ENCODE measurements around the gene BAG2. TPM values are rescaled to one million over a fixed set of nuclear protein-coding genes. Genes with fewer than 3 reads are reported as not detected.
A peak's percentile ranks its signal among the peaks of the same experiment; 100 is the strongest.

BAG2 gene
- total RNA-seq = 1 to 10 TPM; 7.1 to 7.9 TPM

DNA sequence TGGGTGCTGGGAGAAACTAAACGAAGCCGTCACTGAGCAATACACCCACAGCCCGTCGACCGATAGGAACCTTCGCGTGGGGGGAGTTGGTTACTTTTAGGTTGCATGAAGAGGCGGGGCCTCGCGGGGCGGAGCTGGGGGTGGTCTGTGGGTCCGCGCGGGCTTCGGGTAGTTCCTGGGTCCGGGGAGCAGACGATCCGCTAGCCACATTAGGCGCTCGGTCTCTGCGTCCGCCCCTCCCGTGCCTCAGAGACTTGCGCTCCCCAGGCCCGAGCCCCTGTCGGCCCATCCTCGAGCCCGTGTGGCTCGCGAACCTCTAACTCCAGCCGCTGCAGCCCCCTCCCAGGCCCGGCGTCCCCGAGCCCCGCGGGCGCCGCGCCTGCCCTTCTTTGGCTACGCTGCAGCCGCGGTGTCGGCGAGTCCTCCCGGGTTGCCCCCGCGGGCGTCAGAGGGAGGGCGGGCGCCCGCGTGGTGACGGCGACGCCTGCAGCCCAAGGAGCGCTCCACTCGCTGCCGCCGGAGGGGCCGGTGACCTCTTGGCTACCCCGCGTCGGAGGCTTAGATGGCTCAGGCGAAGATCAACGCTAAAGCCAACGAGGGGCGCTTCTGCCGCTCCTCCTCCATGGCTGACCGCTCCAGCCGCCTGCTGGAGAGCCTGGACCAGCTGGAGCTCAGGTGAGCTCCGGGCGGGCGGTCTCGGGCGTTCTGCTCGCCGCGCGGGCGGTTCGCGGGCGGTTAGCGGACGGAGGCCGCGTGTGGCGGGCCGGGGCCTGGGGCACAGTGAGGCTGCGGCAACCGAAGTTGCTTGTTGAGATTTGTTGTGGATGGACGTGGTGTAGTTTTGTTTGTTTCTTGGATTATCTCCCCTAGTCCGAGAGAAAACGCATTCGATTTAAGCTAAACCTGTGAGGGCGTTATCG, at the start of gene BAG2:
TSS of gene BAG2 (plus strand) at position 191 of the 920 bp plus-strand sequence. CDS start at position 563, 372 bp downstream.
- ATAC-seq (peak; percentile 90), DNase-seq (ENCODE audit: low spot score in 2 of 2) (peak; percentile 82 to 90)
- H3K36me3 Mint-ChIP-seq = peaks cover 6 to 9% of the 10 kb centered on the region in 2 donors
- peak within 1 kb of the TSS; percentile 95 for H3K27ac Mint-ChIP-seq
- no peaks in the 10 kb centered on the region for H3K9me3 Mint-ChIP-seq

DNA sequence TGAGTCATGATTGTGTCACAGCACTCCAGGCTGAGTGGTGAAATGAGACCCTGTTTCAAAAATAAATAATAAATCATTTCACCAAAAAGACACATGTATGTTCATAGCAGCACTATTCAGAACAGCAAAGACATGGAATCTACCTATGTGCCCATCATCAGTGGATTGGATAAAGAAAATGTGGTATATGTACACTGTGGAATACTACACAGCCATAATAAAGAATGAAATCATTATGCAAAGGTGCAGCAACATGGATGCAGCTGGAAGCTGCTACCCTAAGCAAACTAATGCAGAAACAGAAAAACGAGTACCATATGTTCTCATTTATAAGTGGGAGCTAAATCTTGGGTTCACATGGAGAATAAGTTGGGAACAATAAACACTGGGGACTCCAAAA, 49.0 kb upstream of the BAG2 start:
- peaks cover 0 to 6% of the 10 kb centered on the region in 2 donors for H3K9me3 Mint-ChIP-seq
- no peak for ATAC-seq
- DNase-seq (ENCODE audit: low spot score in 2 of 2) = no peak
- H3K36me3 Mint-ChIP-seq = peaks cover 16 to 40% of the 10 kb centered on the region in 2 donors
- H3K27ac Mint-ChIP-seq = no peak overlapping the region

DNA sequence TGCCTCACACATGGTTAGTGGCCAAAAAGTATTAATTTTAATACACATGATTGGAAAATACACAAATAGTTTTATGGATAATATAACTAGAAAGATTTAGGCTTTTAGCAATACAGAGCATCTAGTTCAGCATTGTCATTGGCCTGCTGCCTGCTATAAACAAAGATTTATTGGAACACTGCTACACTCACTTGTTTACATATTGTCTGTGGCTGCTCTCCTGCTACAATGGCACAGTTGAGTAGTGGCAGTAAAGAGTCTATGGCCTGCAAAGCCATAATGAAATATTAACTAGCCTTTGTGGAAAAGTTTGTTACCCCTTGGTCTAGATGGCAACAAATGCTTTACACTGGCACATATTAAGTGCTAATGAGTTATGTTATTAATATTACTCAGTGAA, 44.4 kb upstream of the BAG2 start:
- H3K36me3 Mint-ChIP-seq = peaks cover 0 to 12% of the 10 kb centered on the region in 2 donors
- ATAC-seq (no peak), DNase-seq (ENCODE audit: low spot score in 2 of 2) (no peak)
- H3K27ac Mint-ChIP-seq = no peak overlapping the region
- H3K9me3 Mint-ChIP-seq = no peaks in the 10 kb centered on the region

DNA sequence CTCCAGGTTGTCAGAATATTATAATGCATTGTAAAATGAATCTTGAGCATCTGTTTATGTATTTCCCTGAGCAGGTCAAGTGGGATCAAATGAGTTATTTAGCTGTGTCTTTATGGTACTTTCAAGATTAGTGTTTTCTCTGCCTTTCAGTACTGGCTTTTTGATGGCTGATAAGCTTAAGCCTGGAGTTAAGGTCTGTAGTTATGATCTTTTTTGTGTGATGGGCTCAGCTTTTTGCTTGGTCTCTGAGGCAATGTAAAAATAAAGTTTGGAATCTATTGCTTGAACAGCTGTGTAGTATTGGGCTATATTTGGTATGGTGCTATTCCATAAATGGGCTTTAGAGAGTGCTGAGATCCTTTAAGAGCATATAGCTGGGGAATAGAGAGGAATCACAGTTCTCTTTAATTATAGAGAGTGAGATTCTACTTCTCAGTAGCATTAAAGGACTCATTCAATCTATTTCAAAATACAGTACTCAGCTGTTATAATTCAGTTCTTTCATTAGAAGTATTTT, 41.4 kb upstream of the BAG2 start:
- peaks cover 0 to 4% of the 10 kb centered on the region in 2 donors for H3K36me3 Mint-ChIP-seq

DNA sequence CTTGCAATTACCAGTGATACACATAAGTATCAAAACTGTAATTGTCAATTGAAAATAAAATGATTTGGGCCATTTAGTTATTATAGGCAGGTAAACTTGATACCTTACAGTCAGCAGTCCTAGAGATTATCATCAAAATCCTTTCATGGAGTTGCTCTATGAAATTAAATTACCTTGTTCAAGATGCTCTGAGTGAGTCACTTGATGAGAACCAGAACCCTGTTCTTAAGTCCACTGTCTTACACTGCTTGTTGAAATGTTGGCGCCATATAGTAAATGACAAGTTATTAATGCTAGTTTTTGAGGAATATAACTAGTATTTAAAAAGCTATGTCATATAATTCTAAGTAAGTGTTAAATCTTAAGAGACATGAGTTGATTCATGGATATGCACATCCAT, 37.2 kb upstream of the BAG2 start:
- no peak for ATAC-seq
- no peak for DNase-seq (ENCODE audit: low spot score in 2 of 2)
- H3K27ac Mint-ChIP-seq = no peak overlapping the region
- no peaks in the 10 kb centered on the region for H3K9me3 Mint-ChIP-seq
- peaks cover 0 to 16% of the 10 kb centered on the region in 2 donors for H3K36me3 Mint-ChIP-seq

More for the DNA sequence above, 41.4 kb upstream of the BAG2 start:
- H3K27ac Mint-ChIP-seq = no peak overlapping the region
- no peak for DNase-seq (ENCODE audit: low spot score in 2 of 2)
- ATAC-seq = no peak
- no peaks in the 10 kb centered on the region for H3K9me3 Mint-ChIP-seq

DNA sequence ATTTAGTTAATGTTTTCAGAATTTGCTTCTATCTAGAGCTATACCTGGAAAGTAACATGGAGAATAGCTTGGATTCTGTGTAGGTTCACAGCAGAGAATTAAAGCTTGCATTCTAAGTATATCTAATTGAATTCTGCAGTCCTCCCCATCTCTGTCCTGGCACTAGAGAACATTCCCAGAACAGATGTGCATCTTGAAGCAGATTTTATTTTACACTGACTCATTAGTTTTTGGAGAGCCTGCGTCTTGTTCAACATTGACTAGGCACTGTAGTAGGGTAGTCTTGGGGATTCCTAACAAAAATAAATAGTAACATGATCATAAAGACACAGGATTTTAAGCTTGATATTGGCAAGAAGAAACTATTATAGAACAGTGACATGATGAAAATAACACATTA, 36.2 kb upstream of the BAG2 start:
- no peak overlapping the region for H3K27ac Mint-ChIP-seq
- no peaks in the 10 kb centered on the region for H3K9me3 Mint-ChIP-seq
- peaks cover 0 to 16% of the 10 kb centered on the region in 2 donors for H3K36me3 Mint-ChIP-seq
- DNase-seq (ENCODE audit: low spot score in 2 of 2) (no peak), ATAC-seq (no peak)

DNA sequence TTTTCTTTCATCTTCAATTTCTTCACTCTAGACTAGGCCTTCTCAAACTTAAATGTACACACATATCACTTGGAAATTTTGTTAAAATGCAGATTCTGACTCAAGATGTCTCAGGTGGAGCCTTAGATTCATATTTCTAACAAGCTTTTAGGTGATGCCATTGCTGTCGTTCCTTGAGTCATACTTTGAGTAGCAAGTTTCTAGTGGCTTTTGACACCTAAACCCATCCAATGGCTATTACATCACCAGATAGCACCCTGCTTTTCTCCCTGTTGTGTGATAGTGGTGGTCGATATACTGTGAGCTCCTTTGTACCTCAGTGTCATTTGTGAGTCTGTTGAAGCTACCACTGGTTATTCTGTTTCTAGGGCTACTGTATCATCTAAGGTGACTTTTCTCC, 34.8 kb upstream of the BAG2 start:
- peak overlapping the region in 1 of 2 donors; percentile 0 for H3K27ac Mint-ChIP-seq
- DNase-seq (ENCODE audit: low spot score in 2 of 2) (peak in 1 of 2 donors; percentile 10), ATAC-seq (peak; percentile 74 to 97)
- H3K9me3 Mint-ChIP-seq = no peaks in the 10 kb centered on the region
- peaks cover 8 to 23% of the 10 kb centered on the region in 2 donors for H3K36me3 Mint-ChIP-seq

DNA sequence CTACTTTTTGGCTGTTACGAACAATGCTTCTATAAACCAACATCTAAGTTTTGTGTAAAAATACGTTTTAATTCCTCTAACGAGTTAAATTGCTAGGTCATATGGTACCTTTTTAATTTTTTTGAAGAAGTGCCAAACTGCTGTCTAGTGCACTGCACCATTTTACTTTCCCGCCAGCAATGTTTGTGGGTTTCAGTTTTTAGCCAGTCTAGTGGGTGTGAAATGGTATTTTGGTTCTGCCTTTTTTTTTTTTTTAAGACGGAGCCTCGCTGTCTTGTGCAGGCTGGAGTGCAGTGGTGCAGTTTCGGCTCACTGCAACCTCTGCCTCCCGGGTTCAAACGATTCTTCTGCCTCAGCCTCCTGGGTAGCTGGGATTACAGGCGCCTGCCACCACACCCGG, 34.1 kb upstream of the BAG2 start:
- Mint-ChIP-seq H3K27ac (no peak overlapping the region), H3K36me3 (peaks cover 12 to 30% of the 10 kb centered on the region in 2 donors), H3K9me3 (no peaks in the 10 kb centered on the region)
- no peak for DNase-seq (ENCODE audit: low spot score in 2 of 2)
- no peak for ATAC-seq

DNA sequence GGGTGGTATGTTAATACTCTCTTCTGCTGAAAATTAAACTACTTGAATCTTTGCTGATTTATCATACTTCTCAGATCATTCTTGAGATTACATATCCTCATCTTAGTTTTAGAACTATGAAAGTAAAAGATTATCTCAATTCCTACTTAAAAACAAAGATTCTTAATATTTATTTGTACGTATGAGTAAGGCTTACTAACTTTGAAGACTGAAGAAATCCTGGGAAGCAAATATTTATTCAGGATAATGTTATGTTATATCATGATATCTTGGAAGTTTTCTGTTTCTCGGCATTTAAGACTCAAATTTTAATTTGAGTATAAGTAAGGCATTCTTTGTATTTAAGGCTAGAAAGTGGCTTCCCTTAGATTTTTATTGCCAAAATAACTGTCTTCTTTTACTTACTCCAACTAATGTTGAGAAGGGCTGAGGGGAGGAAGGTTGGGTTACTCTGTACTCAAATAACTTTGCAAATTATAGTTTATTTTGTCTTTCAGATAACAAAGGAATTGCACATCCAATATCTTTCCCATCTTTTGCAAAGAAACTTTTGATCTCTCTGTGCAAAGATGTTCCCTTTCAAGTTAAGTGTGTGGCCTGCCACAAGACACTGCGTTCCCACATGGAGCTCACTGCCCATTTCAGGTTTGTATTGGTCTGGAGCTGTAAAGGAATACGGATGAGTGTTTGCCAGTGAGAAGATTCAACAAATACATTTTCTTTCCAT, 30.5 kb upstream of the BAG2 start:
- Mint-ChIP-seq H3K9me3 (no peaks in the 10 kb centered on the region), H3K36me3 (peaks cover 12 to 45% of the 10 kb centered on the region in 2 donors), H3K27ac (peak overlapping the region in 1 of 2 donors; percentile 3)
- DNase-seq (ENCODE audit: low spot score in 2 of 2) (no peak), ATAC-seq (no peak)

DNA sequence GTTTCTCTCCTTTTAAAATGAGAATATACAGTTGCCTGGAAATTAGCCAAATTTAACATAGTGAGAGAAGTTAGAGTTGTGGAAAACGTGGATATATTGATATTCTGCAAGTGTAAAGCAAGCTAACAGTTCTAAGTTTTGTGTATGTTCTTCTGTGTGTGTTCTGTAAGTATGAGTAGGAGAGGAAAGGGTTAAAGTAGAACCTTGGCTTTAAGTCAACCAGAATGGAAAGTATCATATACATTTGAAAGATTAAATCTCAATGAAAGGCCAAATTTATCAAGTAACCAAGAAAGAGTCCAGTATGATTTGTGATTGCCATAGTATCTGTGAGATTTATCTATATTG, 30.0 kb upstream of the BAG2 start:
- Mint-ChIP-seq H3K9me3 (no peaks in the 10 kb centered on the region), H3K36me3 (peaks cover 12 to 45% of the 10 kb centered on the region in 2 donors), H3K27ac (peak overlapping the region in 1 of 2 donors; percentile 3)
- ATAC-seq = no peak
- DNase-seq (ENCODE audit: low spot score in 2 of 2) = no peak

DNA sequence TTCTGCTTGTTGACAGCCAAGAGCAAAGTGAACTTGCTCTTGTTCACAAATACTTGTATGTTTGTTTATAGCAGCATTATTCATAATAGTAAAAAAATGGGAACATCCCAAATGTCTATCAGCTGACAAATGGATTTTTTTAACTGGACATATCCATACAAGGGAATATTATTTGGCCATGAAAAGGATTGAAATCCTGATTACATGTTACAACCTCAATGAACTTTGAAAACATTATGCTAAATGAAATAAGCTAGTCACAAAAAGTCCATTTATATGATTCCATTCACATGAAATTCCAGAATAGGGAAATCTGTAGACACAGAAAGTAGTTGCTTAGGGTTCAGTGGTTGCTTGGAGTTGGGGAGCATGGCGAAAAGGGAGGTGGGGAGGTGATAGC, 28.4 kb upstream of the BAG2 start:
- no peak overlapping the region for H3K27ac Mint-ChIP-seq
- H3K9me3 Mint-ChIP-seq = no peaks in the 10 kb centered on the region
- no peak for DNase-seq (ENCODE audit: low spot score in 2 of 2)
- ATAC-seq = no peak
- peaks cover 12 to 54% of the 10 kb centered on the region in 2 donors for H3K36me3 Mint-ChIP-seq

DNA sequence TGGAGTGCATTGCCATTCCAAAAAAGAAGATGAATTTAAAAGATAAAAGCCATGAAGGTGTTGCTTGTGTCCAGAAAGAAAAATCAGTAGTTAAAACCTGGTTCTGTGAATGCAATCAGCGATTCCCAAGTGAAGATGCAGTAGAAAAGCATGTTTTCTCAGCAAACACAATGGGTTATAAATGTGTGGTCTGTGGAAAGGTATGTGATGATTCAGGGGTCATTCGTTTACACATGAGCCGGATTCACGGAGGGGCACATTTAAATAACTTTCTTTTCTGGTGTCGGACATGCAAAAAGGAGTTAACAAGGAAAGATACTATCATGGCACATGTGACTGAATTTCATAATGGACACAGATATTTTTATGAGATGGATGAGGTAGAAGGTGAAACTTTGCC, 24.7 kb upstream of the BAG2 start:
- no peak for DNase-seq (ENCODE audit: low spot score in 2 of 2)
- peaks cover 4 to 60% of the 10 kb centered on the region in 2 donors for H3K36me3 Mint-ChIP-seq
- no peaks in the 10 kb centered on the region for H3K9me3 Mint-ChIP-seq
- peak overlapping the region in 1 of 2 donors; percentile 97 for H3K27ac Mint-ChIP-seq
- ATAC-seq = no peak

DNA sequence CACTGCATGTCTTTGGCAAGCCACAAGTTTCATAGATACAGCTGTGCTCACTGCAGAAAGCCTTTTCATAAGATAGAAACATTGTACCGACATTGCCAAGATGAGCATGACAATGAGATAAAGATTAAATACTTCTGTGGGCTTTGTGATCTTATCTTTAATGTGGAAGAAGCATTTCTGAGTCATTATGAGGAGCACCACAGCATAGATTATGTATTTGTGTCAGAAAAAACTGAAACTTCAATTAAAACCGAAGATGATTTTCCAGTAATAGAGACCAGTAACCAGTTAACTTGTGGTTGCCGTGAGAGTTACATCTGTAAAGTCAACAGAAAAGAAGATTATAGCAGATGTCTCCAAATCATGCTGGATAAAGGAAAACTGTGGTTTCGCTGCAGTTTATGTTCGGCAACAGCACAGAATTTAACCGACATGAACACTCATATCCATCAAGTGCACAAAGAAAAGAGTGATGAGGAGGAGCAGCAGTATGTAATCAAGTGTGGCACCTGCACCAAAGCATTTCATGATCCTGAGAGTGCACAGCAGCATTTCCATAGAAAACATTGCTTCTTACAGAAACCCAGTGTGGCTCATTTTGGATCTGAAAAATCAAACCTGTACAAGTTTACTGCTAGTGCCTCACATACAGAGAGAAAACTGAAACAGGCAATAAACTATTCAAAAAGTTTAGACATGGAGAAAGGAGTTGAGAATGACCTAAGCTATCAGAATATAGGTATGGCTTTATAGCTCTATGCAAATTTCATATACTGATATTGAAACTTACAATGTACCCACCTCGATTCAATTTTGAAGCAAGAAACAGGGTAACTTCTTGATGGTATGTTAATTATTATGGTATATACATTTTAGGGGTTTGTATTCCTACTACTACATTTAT, 23.9 kb upstream of the BAG2 start:
- Mint-ChIP-seq H3K27ac (peak overlapping the region; percentile 81 to 97), H3K36me3 (peaks cover under 1 to 54% of the 10 kb centered on the region in 2 donors), H3K9me3 (no peaks in the 10 kb centered on the region)
- peak; percentile 84 to 88 for ATAC-seq
- peak in 1 of 2 donors; percentile 25 for DNase-seq (ENCODE audit: low spot score in 2 of 2)

DNA sequence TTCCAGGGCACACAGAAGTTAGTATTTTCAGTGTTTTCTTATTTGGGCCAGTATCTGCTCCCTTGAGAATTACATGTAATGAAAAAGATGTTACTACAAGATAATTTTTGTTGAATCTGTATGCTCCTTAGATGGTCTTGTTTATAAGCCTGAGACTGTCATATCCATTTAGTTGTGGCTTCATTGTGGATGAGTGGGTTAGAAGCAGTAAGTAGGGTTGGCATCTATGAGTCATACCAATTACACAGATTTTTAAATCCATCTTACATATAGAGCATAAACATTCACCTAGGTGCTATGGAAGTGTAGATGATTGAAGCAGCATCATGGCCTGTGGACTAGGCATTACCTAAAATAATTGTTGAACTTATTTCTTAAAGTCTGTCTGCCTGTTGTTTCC, 13.5 kb upstream of the BAG2 start:
- peak; percentile 58 to 89 for ATAC-seq
- Mint-ChIP-seq H3K9me3 (no peaks in the 10 kb centered on the region), H3K36me3 (peaks cover 11 to 38% of the 10 kb centered on the region in 2 donors), H3K27ac (no peak overlapping the region)
- no peak for DNase-seq (ENCODE audit: low spot score in 2 of 2)

DNA sequence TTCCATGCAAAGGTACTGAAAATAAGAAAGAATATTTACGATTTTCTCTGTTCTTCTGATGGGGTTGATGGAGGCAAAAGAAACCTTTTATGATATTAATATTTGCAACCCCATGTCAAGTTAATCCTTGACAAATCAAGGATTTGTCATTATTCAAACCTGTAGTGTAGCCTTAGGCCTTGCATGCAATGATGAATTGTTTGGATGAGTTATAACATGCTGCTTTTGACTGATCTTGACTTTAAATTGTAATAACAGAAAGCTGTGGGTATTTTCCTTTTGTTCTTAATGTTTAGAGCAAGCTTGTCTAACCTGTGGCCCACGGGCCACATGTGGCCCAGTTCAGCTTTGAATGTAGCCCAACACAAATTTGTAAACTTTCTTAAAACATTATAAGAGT, 13.0 kb upstream of the BAG2 start:
- H3K27ac Mint-ChIP-seq = no peak overlapping the region
- ATAC-seq (peak in 1 of 2 donors; percentile 83), DNase-seq (ENCODE audit: low spot score in 2 of 2) (no peak)
- peaks cover 14 to 40% of the 10 kb centered on the region in 2 donors for H3K36me3 Mint-ChIP-seq
- peaks cover 0 to 4% of the 10 kb centered on the region in 2 donors for H3K9me3 Mint-ChIP-seq

DNA sequence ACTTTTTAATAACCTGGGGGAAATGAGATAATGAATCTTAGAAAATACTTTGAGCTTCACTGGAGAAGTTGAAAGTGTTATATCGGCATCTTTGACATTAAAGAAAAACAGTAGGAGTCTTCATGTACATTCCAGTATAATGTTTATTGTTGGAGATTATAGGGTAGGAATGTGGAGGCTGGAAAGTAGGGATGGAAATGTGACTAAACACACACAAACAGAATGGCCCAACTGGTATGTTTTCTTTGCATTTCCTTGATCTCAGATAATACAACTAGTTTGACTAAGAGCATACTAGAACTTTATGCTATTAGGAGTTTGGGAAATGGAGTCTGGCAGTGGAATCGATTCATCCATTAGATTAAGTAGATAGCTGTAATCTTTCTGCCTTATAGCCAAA, 10.1 kb upstream of the BAG2 start:
- DNase-seq (ENCODE audit: low spot score in 2 of 2) (no peak), ATAC-seq (no peak)
- peaks cover 4 to 18% of the 10 kb centered on the region in 2 donors for H3K9me3 Mint-ChIP-seq
- H3K36me3 Mint-ChIP-seq = peaks cover 28 to 50% of the 10 kb centered on the region in 2 donors
- H3K27ac Mint-ChIP-seq = no peak overlapping the region

Measured in activated naive CD4-positive, alpha-beta T cell treated with anti-CD3 and anti-CD28 coated beads, Interleukin-2, amount 50 U/mL, for 72 hours (primary cell).